COLO668 (cell line): ENCODE measurements around the gene CHCHD6.
A peak's percentile ranks its signal among the peaks of the same experiment; 100 is the strongest.

Experiments
- DNase-seq: peaks from one replicate; lab custom pipeline; 2025; ENCODE audit not compliant: unreplicated experiment; lab: John Stamatoyannopoulos, UW

Gene CHCHD6

GRCh38 chr3:126989316-126990023 lies 285.4 kb downstream of the CHCHD6 start:
- DNase-seq: no peak

GRCh38 chr3:126990024-126990700 lies 286.1 kb downstream of the CHCHD6 start:
- no peak for DNase-seq

- no peak for DNase-seq
These were observed 286.9 kb downstream of the CHCHD6 start for GRCh38 chr3:126990890-126991289.

- no peak for DNase-seq
These were observed 287.5 kb downstream of the CHCHD6 start for GRCh38 chr3:126991366-126992200.

GRCh38 chr3:126992216-126992615 lies 288.2 kb downstream of the CHCHD6 start:
- no peak for DNase-seq

GRCh38 chr3:126992776-126993175 lies 288.7 kb downstream of the CHCHD6 start:
- no peak for DNase-seq

- DNase-seq: no peak
These were observed 289.4 kb downstream of the CHCHD6 start for GRCh38 chr3:126993436-126993835.

- DNase-seq: no peak
These were observed 290.7 kb downstream of the CHCHD6 start for GRCh38 chr3:126994661-126995245.

GRCh38 chr3:126995254-126995780 lies 291.3 kb downstream of the CHCHD6 start:
- no peak for DNase-seq

GRCh38 chr3:126995926-126996512 lies 292.0 kb downstream of the CHCHD6 start:
- no peak for DNase-seq

- no peak for DNase-seq
These were observed 292.9 kb downstream of the CHCHD6 start for GRCh38 chr3:126996905-126997304.

GRCh38 chr3:126997455-126998038 lies 293.5 kb downstream of the CHCHD6 start:
- DNase-seq: no peak

GRCh38 chr3:126998320-126998719 lies 294.3 kb downstream of the CHCHD6 start:
- peak; percentile 30 for DNase-seq

GRCh38 chr3:126998728-126999127 lies 294.7 kb downstream of the CHCHD6 start:
- peak; percentile 31 for DNase-seq

- no peak for DNase-seq
These were observed 295.3 kb downstream of the CHCHD6 start for GRCh38 chr3:126999383-126999782.

GRCh38 chr3:127000119-127000518 lies 296.1 kb downstream of the CHCHD6 start:
- DNase-seq: no peak

- no peak for DNase-seq
These were observed 296.7 kb downstream of the CHCHD6 start for GRCh38 chr3:127000761-127001160.

- DNase-seq: no peak
These were observed 297.6 kb downstream of the CHCHD6 start for GRCh38 chr3:127001486-127002194.
